NOMO-1 treated with dmso at 0.1 percent for 144 hours (cell line): Measurements from ENCODE around the gene PRRC1.
"Not testable (repeated sequence)": the region's sequence is repeated elsewhere in the genome, so short reads cannot be mapped to it uniquely, and the experiment has no call there.

Experiments
- DNase-seq: peaks from one replicate; lab custom pipeline; 2025; ENCODE audit not compliant: unreplicated experiment; lab: John Stamatoyannopoulos, UW

The PRRC1 gene

DNA sequence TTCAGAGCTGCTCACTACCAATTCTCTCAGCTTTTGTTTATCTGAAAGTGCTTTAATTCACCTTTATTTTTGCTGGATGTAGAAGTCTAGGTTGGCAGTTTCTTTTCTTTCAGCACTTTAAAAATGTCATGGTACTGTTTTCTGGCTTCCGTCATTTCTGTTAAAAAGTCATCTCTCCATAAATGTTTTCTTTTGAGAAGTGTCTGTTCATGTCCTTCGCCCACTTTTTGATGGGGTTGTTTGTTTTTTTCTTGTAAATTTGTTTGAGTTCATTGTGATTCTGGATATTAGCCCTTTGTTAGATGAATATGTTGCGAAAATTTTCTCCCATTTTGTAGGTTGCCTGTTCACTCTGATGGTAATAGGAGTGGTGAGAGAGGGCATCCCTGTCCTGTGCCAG is 23.1 kb downstream of the PRRC1 start:
- DNase-seq, result not testable (repeated sequence)

DNA sequence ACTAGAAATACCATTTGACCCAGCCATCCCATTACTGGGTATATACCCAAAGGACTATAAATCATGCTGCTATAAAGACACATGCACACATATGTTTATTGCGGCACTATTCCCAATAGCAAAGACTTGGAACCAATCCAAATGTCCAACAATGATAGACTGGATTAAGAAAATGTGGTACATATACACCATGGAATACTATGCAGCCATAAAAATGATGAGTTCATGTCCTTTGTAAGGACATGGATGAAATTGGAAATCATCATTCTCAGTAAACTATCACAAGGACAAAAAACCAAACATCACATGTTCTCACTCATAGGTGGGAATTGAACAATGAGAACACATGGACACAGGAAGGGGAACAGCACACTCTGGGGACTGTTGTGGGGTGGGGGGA is 27.8 kb downstream of the PRRC1 start:
- DNase-seq, result not testable (repeated sequence)

DNA sequence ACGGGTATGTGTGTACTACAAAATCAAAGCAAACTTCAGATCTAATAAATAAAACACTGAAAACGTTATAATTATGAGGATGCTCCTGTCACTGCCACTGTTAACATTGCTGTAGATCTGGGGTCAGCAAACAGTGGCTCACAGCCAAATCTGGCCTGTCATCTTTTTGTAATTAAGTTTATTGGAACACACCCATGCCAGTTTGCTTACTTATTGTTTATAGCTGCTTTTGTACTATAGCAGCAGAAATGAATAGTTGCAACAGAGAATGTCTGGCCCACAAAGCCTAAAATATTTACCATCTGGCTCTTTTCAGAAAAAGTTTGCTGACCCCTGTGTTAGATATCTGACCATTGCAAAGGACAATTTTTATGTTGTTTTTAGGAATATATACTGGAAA is 32.1 kb downstream of the PRRC1 start:
- no peak for DNase-seq

DNA sequence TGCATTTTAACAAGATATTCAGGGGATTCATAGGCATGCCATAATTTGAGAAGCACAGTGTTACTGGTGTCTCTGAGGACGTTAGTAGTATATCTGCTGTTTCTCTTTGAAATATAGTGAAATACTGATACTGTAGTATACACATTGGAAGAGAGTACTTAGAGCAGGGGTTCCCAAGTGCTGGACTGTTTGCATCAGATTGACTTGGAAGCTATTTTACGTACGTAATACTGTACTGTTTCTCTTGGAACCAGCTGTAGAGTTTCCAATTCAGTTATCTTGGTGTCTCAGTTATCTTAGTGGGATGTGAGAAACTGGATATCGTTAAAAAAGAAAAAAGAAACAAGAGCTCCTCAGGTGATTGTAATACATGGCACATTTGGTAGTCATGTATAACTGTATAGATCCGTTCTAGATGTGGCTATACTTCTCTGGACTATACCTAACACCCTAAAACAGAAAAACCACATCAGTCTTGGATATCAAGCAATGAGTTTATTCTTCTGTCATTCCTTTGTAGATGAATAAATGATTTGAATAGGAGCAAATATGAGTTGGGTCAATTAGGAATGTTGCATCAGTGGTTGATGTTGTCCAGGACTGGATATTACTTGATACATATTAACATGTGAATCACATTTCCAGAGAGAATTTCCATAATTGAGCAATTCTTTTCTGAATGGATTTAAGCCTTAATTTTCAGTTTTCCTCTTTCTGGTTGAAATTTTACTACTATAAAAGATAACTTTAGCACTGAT is 33.4 kb downstream of the PRRC1 start:
- DNase-seq, result no peak

DNA sequence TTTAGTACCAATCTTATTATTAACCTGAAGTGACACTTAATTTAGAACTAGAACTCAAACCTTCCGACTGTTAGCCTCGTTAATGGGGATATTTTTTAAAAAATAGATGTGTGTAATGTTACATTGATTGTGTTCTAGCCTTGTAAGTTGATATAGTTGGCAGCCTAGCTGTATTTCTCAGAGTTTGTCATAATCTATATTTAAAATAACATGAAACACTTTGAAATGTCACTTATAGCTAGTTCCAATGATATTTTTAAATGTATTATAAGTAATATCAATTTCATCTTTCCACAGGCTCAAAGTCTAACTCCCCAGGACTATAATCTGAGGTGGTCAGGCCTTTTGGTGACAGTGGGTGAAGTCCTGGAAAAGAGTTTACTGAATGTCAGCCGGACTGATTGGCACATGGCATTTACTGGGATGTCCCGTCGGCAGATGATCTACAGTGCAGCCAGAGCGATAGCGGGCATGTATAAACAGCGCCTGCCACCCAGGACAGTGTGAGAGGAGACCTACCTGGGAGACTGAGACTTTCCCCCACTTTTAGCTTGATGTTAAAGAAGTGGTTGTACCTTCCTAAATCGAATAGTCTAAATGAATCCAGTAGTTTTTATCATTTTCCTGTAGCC is 34.1 kb downstream of the PRRC1 start:
- no peak for DNase-seq

DNA sequence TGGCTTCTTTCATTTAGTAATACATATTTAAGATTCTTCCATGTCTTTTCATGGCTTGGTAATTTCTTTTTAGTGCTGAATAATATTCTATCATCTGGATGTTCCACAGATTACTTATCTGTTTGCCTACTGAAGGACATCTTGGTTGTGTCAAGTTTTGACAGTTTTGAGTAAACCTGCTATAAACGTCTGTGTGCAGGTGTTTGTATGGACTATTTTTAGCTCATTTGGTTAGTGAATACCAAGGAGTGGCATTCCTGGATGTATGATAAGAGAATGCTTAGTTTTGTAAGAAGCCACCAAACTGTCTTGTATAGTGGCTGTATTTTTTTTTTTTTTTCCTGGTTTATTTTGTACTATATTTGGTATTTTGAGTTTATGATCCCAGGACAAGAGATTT is 38.4 kb downstream of the PRRC1 start:
- no peak for DNase-seq

DNA sequence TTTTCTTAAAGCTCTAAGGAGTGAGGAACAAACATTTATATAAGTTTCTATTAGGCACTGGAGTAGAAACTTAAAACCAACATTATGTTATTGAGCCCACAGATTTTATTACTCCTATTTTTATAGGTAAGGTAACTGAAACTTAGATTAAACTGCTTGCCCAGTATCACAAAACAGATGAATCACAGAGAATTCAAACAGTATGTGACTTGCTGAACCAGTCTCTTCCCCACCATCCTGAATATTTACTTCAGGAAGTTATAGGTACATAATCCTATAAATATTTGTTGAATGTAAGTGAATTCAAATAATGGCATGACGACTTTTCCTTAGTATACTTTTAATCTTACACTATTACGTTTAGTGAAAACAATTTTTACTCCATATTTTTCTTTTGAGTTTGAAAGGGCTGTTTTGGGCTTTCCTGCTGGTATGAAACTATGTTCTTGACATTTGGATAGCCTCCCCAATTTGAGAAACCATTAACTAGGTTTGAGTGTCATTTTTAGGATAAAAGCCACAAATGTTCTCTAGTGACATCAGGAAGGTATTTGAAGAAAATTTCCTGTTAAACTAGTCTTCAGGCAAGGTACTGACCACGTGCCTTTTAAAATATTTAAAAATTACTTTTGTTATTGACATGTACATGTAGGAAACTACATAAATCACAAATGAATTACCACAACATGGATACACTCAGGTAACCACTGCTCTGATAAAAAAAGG is 39.3 kb downstream of the PRRC1 start:
- DNase-seq, result no peak

DNA sequence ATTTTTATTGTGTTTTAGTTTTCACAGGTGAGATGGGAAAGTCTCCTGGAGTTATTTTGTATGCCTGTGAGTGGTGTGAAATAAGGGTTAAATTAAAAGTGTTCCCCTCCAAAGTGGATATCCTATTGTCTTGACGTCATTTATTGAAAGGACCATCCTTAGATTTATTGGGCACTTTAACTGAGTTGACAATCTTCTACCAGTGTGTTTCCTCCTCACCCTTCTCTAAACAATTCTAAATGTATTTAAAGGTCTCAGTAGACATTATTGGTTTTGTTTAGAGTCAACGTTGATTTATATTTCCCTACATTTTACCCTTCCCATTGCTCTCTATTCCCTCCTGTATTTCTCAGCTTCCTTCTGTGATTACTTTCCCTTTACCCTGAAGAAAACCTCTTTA is 40.8 kb downstream of the PRRC1 start:
- DNase-seq, result no peak

DNA sequence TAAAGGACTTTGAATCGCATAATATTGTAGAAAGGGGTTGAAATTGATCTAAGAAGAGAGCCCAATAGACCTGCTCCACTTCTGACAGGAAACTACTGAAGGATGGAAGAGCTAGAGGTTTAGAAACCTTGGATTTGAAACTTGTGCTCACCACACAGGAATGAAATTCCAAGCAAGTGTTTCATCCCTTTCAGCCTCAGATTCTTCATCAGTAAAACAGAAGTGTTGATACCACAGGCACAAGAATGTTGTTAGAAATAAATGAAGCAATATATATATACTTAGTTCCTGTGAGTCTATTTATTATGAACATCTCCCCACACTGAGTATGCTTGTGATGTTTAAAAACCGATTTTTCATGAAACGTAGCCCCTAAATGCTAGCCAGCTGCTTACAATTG is 43.8 kb downstream of the PRRC1 start:
- DNase-seq, result no peak

DNA sequence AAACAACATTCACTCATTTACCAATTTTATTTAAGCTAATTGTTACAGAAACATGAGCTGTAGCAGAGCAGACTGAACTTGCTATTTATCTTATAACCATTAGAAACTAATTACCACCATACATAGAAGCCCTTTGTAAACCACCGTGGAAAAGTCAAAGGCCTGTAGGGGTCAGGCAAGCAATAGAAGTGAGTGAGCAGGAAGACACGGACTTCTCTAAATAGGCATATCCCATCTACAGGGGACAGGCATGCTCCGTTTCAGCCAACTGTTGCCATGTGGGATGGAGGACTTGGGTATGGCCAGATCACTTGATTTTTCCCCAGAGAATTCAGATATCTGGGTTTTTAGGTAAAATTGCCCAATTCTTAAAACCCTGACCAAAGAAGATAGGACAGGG is 44.8 kb downstream of the PRRC1 start:
- DNase-seq, result no peak

DNA sequence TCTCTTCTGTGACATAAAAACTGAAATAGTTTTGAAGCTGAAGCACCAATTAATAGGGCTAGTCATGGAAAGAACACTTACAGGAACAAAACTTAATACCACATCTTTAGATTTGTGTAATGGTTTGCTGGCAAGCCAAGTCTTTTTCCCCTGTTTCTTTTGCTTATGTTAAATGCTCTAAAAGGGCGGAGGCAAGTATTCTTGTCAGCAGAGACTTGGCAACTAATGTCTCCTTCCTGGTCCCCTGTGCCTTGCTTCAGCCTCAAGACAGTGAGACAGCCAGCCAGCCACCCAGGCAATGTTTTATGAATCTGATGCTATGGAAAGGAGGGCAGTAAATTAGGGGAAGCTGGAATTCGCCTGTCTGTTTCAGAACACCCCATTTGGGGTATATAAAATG is 45.7 kb downstream of the PRRC1 start:
- no peak for DNase-seq

DNA sequence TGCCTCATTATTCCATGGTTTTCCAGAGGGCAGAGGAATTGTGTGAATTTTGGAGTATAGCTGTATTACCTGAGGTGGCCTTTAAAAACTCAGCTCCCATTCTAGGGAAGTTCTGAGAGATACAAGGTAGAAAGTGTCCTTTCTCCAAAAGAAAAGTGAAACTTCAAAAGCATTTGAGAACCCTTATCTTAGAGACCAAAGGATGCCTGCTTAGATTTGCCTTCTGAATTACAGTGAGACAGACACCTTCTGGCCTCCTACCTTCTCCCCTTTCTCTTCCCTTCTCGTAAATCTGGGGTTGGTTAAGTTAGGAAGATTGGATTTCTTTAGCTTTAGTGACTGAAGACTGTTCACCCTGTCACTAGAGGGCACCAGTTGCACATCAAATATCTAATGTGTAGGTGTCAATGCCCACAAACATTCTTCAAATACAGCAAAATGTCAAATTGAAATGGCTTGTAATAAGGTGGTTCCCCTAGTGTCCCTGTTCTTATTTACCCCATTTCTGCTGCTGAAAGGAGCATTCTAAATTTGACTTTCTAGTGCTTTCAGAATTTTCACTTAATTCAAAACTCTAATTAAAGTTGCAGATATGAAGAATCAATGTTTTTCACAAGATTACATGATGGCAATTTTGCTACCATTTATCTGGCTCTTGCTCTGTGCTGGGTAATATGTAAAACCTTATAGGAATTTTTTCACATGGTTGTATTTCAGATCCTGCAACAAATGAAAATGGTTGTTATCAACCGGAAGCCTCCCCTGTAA is 46.7 kb downstream of the PRRC1 start:
- peak; percentile 9 for DNase-seq

DNA sequence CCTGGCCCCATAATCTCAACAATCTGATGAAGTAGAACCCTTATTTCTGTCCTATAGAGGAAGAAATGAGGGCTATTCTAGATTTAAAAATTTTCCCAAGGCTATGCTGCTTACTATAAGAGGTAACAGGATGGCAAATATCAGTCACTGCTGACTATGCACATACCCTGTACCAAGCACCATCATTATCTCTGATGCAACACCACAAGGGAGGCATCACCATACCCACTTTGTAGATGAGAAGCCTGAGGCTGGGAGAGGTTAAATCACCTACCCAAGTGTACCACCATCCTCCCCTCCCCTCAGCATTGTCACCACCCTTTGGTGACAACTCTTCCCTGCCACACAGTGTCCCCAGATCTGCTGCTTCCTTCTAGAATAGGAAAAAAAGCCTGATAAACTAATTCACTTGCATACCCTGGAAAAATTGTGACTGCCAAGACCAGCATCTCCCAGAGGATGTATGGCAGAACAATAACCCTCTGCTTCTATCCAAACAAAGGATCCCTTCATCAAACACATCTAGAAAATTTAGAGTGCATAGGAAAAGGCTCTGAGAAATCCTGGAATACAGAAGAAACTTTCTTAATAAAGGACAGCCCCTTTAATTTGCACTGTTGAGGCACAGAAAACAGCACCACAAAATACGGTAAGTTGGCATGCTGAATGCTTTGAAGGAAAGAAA is 48.3 kb downstream of the PRRC1 start:
- DNase-seq, result no peak

DNA sequence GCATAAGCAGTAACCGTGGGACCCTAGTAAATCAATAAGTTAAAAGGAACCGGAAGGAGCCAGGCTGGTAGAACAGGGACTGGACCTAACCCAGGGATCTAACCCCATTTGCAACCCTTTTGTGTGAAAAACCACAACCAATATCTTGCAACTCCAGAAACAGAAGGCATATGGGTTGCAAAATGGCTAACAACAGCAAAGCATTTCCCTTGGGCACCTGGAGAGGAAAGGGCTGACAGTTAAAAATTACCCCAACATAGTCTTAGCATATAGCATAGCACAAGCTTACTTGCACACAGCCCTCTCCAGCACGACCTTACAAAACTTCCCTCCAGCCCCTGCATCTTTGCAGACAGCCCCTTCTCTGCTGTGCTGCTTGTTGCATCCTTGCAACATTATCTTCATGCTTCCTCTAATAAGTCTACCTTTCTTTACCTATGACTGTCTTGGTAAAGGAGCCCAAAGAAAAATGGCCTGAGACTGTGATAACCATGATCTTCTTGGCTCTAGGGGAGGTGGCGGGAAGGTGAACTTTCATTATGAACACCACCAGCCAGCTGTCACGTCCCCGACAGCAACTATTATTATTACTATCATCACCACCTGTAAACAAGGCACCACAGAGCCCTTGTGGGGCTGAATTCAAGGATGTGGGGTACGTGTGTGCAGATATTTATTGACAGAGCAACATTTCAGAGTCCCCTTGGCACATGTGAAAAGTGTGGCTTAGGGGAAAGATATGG is 49.8 kb downstream of the PRRC1 start:
- DNase-seq, result peak; percentile 24

DNA sequence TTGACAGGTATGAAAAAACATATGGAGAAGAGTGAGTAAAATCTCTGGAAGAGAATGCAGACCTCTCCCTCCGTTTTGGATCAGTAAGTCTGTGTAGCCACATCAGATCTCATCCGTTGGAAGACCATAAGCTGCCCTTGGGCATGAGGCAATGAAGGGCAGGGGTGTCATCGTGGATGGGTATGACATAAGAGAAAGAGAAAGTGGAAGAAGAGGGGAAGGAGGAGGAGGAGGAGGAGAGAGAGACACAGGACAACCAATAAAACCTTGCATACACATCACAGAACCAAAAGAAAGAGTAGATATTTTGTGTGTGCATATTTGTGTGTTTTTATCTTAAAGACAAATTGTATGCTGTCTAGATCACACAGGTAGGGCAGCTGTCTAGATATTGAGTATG is 50.7 kb downstream of the PRRC1 start:
- no peak for DNase-seq

DNA sequence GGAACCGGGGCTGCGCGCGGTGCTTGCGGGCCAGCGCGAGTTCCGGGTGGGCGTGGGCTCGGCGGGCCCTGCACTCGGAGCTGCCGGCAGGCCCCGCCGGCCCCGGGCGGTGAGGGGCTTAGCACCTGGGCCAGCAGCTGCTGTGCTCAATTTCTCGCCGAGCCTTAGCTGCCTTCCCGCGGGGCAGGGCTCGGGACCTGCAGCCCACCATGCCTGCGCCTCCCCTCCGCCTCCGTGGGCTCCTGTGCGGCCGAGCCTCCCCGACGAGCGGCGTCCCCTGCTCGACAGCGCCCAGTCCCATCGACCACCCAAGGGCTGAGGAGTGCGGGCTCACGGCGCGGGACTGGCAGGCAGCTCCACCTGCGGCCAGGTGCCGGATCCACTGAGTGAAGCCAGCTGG is 52.0 kb downstream of the PRRC1 start:
- not testable (repeated sequence) for DNase-seq

DNA sequence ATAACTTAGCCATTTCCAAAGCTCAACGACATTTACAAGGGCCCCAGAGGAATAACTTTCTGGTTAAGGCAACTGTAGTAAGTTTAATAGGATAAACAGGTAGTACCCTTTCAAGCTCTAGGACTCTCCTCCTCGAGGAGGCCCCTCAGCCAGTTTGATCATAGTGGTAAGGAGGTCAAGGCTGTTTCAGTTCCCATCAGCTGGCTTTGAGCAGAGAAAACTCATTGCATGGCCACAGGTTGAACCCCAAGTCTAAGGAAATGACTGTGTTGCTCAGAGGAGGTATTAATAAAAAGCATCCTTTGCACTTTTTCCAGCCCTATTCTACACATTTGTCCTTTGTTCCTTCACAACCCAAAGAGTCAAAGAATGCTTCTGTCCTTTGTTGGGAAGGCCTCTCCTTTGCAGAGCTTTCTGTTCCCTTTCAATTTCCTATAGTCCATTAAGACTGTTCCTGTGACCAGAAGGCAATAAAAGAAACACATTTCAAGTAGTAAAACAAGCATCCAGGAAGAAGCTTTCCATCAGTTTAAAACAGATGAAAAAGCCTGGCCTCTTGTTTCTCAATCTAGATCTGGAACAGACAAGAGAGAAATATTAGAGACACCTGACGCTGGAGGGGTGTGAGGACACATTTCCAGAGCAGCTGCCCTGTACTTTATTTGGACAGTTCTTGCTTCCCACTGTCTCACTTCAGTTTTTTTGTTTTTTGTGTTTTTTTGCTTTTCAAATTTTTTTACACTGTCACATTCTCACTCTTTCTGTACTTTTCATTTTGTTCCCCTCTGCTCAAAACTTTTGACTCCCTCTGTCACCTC is 54.1 kb downstream of the PRRC1 start:
- DNase-seq, result no peak

DNA sequence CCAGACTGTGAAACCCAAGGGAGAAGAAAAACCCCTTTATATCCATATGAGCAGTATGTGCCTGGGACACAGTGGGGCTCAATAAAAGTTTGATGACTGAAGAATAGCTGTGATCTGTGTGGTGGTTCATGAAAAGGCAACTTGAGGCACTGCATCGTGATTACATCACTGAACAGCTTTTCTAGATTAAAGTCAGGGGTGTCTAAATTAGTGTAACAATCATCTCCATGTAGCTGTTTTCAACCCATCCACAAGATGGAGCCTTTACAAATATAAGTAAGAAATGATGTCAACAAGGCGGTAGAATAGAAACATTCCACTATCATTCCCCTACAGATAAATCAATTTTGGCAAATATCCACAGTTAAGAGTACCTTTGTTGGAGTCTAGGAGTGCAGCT is 55.5 kb downstream of the PRRC1 start:
- DNase-seq, result no peak
